ENCODE data around the gene ZNF469.

ZNF469 gene

DNA sequence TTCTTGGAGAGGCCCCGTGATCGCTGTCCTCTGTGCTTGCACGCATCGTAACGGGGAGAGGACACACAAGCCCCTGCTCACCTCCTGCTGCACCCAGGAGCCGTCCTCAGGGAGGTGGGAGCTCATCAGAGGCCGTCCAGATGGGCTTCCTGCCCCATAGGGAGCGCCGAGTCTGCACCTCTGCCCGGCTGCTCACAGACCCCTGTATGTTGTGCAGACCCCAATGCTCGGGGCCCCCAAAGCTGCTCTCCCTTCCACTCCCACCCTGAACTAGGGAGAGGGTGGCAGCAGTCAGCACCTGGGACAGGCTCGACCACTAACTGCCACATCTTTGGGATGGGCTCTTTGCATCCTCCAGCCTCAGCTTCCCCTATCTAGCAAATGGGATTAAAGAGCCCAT lies 4.4 kb upstream of the ZNF469 start:
- DNase-seq = no peak

DNA sequence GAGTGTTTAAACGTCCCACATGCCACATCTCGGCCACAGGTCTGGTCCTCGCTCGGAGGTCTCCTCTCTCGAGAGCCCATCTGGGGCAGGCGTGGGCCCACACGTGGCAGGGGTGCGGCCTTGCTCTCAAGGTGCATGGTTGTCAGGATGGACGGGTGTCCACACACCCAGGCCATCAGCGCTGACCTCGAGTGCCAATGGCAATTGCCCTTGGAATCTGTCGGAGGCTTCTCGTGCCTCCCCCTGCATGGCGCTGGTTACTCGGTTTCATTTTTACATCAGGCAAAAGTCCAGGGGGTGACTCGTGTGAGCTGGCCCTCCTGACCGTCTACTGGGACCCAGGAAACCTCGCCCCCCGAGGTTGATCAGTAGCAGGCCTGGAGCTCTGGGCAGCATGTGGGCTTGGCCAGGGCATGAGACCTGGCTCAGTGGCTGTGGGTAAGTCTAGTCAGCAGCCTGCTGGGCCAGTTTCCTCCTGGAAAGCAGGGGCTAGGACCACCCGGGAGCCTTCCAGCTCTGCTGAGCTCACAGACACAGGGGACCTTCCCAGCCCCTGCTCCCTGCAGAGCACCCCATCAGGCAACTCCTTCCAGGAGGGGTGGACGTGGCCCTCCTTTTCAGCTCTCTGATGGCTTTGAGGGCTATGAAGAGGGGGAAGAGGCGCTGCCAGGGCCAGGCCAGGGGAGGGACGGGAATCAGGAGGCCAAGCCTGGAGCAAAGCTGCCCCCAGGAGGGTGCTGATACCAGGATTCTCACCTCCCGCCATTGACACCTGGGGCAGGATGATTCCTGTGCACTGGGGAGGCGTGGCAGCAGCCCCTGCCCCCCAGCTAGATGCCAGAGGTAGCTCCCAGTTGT lies 3.7 kb upstream of the ZNF469 start:
- no peak for DNase-seq

DNA sequence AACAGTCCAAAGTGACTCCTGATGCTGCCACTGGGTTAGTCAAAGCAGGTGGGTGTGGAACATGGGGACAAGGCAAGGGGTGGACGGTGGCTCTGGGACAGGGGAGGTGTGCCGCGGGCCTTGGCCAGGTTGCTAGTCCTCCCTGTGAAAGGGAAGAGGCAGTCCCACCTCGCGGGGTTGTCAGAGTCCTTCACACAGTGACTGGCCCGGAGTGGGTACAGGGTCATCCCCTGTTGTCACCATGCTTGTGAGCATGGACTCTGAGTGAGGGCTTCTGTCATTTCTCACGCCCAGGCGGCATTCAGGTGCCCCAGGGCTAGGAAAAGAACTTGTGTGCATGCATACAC lies 3.1 kb upstream of the ZNF469 start:
- DNase-seq = no peak

DNA sequence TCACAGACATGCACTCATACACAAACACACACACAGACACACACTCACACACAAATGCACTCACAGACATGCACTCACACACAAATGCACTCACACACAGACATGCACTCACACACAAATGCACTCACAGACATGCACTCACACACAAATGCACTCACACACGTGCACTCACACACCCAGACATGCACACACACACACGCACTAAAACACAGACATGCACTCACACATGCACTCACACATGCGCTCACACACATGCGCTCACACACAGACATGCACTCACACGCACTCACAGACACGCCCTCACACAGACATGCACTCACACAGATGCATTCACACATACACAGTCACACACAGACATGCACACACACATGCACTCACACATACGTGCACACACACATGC lies 2.7 kb upstream of the ZNF469 start:
- no peak for DNase-seq

DNA sequence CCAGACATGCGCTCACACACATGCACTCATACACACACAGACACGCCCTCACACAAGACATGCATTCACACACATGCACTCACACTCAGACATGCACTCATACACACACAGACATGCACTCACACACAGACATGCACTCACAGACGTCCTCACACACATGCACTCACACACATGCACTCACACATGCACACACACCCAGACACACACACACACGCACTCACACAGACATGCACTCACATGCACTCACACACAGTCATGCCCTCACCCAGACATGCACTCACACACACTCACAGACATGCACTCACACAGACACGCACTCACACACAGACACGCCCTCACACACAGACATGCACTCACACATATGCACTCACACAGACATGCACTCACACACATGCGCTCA lies 2.1 kb upstream of the ZNF469 start:
- no peak for DNase-seq

DNA sequence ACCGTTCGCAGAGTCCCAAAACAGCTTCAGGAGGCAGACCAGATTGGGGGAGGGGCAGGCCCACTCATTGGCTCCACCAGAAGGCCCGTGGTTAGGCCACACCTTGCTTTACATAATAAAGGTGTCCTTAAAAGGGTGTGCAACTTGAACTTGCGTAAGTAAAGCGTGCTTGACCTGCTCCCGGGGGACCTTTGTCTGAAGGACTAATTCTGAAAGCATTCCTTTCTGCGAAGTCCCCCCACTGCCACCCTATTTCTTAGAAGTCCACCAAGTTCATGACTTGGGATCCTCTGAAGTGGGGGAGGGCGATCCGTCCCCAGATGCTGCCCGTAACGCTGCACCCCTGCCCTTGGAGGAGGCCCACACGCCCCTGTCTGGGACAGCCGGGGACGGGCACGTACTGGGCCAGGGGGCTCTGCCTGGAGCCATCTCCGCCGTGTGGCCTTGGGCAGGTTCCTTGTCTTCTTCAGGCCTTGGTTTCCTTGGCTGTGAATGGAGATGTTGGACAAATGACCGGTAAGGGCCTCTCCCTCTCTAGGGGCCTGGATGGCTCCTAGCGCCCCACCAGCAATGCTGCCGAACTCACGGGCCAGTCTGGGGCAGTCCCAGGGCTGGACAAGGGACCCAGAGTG lies 823 bp upstream of the ZNF469 start:
- no peak for DNase-seq

DNA sequence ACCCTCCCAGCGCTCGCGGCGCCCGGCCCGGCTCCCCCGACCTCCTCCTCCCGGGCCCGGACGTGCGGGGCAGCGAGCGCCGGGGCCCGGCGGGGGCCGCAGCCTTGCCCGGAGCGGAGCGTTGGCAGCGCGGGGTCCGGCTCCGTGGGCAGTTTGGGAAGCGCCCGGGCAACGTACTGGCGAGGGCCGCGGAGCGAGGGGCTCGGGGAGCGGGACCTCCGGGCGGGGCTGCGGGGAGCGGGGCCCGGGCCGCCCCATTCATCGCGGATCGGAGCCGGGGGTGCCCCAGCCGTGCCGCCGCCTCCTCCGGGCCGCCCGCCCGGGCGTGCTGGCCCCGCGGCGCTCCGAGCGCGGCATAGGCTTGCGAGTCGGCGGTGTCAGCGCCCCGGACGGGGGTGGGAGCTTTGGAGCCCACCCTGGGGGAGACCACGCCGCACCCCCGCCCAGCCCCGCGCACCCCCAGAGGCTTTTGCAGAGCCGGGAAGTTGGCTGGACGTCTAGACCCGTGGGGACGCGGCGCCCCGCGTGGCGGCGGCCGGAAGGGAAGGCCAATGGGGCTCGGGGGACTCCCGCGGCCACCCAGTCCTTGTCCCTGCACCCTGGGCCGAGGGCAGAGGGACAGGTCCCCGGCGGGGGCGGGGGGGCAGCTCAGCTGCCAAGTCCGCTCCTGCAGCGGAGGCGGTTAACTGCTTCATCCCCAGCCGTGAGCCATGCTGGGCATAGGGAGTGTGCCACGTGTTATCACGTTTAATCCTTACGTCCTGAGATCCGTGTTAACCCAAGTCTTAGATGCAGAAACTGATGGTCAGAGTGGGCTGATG lies 852 bp downstream of the ZNF469 start:
- peak; percentile 20 for DNase-seq

DNA sequence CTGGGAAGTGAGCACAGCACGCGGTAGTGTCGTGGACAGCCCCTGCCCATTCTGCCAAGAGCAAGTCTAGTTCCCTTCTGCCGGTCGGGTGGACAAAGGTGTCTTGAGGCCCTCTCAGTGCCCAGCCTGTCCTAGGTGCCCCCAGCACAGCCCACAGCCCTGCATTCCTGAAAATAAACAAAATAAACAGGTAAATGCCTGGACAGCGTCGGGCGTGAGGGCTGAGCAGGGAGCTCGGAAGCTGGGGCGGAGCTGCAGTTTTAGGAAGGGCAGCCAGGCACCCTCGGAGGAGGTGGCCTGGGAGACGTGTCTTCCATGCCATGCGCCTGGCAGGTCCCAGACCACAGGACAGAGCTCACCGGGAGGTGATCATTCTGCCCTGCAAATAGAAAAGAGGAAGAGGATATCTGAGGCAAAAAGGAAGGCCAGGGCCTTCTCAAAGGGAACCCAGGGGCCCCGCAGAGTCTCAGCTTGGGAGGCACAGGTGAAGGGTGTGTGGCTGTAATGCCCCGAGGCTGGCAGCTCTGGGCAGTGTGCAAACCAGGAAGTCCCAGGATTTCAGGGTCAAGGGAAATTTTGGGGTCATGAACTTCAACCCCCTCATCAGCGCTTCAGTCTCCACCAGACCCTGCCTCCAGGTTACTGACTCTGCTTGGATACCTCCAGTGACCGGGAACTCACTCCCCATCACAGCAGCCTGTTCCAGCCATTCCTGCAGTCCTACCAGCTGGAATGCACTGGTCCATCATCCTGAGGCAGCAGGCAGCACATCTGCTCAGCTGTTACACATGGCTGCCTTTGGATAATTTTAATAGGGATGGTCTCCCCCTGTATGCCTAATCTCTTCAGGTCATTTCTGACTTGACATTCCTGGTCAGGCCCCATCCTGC lies 1.7 kb downstream of the ZNF469 start:
- no peak for DNase-seq

DNA sequence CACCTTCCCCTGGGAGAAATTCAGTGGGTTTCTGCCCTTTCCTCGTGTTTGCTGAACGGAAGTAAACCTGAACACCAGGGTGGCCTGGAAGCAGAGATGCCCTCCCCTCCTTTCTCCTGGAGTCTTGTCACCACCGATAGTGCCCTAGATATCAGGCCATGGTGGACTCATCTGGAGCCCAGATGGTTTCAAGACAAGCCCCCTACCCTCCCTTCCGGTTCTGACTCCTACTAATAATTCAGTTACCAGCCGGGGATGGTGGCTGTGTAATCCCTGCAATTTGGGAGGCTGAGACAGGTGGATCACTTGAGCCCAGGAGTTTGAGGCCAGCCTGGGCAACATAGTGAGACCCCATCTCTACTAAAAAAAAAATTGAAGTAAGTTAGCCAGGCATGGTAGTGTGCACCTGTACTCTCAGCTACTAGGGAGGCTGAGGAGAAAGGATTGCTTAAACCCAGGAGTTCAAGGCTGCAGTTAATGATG lies 2.4 kb downstream of the ZNF469 start:
- DNase-seq = no peak

DNA sequence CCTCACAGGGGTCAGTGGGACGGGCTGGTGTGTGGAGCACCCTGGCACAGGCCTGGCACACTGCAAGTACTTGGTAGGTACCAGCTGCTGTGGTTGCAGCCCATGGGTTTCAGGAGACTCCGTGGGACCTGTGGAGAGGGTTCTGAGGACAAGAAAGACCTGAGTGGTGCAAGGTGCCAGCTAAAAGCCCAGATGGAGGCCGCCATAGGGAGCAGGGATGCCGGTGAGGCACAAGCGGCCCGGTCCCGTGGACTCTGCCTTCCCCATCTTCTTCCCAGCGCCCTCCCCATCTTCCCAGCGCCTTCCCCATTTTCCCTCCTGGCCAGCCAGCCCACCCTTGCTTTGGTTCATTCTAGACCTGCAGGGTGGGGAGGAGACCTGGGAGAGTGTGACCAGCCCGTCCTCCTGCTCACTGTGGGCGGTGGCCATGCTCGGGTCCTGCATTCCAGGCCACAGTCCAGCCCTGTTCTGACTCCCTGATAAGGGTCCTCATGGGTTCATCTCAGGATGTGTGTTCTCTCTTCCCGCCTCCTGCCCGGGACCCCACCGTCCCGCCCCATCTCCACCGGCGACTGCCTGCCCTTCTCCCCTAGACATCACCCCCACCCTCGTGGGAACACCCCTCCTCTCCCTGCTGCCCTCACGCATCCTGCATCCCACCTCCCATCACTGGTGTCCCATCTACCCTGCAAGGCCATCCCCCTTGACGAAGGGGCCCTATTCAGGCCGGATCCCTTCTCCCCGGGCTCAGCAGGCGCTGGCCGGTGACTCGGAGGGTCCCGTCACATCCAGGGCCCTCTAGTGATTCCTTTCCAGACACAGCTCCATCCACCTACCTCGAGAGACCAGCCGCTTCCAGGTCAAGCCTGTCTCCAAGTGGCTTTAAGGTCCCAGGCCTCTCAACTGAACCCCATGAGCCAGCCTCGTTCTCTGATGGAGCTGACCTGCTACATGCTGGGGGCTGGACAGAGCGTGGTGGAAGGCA lies 3.4 kb downstream of the ZNF469 start:
- DNase-seq = no peak

DNA sequence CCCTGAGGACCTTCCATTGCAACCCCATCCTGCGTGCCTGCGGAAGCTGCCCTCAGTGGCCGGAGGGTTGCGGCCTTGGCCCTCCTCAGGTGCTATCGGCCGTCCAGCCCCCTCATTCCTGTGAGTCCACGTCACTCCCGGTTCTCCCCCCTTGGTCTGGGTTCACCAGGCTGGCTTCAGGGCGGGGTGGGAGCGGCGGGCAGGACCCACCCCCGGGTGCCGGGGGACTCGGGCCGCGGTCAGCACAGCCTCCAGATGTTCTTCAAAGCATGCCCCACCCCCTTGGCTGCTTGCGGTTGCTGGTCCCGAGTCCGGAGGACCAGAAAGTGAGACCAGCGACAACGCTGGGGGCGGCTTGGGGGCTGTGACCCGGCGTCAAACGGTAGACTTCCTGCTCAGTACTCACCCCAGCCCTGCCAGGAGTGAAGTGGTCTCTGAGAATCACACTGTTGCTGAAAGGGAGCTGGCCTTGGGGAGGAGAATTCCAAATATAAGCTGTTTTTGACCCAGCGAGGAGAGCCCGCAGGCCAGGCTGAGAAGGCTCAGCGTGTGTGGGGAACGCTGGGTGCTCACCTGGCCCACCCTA lies 4.5 kb downstream of the ZNF469 start:
- DNase-seq = no peak

DNA sequence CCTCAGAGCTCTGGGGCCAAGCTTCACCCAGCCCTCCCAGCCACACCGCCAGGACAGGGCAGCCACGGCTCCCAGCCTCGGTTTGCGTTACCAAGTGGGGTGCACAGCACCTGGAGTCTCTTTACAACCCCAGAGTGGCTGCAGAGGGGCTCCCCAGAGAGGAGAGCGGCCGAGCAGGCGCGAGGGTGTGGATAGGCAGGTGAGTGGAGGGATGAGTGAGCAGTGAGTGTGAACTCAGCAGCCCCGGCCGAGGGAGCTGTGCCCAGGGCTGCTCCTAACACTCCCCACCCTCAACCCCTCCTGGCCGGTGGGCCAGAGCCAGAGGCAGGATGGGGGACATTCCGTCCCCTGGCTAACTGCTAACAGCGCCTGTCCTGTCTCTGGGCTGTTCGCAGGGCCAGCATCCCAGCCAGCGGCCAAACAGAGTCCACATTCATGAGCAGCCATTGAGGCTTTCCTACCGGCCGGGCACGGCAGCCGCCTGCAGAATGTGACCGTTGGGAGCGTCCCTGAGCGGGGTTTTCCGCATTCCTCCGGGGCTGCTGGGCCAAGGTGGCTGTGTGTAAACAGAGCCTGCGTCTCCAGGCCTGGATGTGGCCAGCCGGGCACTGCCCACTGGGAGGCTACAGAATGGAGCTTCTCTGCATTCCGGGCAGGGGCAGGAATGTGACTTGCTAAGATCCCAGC lies 5.3 kb downstream of the ZNF469 start:
- peak; percentile 67 for DNase-seq

DNA sequence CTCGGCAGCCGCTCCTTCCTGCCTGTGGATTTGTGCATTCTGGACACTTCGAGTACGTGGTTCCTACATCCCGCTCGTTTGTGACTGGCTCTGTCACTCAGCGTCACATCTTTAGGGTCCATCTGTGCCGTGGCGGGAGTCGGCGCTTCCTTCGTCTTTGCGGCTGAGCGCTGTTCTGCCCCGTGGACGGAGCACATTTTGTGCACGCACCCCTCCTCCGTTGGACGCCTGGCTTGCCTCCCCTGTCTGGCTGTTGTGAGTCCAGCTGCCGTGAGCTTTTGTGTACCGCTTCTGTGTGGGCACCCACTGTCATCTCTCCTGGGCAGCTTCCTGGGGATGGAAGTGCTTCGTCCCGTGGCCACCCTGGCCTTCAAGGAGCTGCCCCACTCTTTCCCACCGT lies 6.4 kb downstream of the ZNF469 start:
- DNase-seq = no peak

DNA sequence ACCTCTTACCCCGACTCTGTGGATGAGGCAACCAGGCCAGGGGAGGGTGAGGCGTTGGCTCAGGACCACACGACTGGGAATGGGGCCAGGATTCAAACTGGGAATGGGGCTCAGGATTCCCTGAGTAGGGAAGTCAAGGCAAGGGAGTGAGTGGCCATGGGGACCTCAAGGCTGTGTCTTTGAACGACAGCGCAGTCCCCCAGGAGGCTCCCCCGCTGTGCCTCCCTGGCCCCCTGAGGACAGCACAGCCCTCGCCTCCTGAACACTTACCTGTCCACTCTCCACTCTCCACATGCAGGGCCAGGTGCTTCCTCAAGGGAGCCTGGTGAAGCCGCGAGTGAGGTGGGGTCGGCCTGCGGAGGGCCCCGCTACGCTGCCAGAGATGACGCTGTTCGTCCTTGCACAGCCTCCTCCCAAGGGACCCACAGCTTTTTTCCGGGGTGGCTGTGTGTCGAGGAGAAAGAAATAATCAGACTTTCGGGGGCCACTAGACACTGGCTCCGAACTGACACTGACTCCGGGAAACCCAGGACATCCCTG lies 6.9 kb downstream of the ZNF469 start:
- DNase-seq = no peak

DNA sequence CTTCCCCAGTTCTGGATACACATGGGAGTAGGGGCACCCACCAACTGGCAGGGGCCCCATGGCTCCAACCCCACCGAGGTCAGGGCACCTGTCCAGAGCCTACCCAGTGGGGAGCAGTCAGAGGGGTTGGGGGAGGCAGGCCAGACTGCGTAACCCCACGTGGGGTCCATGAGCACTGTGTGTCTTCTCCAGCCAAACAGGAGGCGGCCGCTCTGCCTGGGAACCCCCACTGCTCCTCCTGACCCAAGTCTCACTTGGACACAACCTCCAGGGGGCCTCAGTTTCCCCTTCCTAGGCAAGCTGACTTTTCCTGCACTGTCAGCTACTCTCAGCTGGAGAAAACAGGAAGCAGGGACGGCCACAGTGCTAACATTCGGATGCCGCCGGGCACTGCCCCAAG lies 7.5 kb downstream of the ZNF469 start:
- no peak for DNase-seq

DNA sequence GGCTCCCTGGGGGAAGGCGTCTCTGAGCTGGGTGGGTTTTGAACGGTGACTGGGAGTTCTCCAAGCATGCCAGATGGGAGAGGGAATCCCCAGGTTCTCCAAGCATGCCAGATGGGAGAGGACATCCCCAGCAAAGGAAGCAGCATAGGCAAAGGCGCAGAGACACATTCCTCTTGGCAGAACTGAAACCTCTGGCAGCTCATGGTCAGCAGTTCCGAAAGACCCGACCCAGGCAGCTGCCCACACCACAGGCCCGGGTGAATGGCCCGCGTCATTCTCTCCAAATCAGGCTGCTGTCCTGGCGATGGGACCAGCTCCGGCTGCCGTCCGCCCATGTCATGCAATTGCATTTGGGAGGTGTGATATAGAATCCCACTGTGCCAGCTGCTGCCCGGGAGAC lies 8.0 kb downstream of the ZNF469 start:
- DNase-seq = no peak

DNA sequence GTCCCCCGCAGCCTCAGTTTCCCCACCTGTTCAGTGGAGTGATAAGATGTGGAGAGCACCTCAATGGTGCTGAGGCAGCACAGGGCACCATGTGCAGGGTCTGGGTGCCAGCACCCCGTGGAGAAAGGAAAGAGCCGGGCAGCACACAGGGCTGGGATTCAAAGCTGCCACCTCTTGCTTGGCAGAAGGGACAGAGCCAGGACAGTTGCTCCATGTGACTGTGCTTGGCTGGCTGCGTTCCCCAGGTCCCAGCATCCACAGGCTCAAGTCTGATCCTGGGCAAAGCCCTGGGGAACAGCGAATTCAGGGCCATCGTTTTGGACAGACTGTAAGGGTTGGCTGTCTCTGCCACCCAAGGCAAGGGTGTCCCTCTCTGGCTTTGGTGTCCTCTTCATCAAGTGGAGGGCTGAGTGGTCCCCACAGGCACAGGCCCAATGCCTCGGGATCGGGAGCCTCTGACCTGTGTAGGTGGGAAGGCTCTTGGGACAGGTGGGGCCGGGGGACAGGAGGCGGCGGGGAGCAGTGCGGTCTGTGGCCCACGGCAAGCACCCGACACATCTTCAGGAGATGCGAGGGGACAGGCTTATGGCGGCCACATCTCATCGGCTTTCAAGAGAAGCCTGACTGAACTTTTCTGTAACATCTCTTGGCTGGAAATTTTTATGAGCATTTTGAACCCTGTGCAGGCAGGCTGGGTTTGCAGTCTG lies 8.5 kb downstream of the ZNF469 start:
- DNase-seq = no peak

DNA sequence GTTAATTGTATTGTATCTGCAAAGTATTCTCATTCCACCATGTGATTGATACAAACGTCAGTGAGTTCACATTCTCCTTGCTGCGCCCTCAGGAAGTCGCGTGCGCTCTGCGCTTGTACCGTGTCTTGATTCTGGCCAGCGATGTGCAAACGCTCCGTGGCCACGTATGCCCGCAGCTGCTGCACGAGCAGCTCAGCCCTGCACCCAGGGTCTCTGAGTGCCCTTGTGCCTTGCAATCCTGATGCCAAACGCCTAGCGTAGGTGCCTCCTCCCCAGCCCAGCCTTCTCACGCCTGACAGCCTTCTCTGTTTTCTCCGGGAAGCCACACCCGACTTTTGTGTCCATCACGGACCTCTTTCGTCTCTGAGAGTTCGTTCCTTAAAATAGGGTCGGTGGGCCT lies 9.4 kb downstream of the ZNF469 start:
- DNase-seq = no peak

DNA sequence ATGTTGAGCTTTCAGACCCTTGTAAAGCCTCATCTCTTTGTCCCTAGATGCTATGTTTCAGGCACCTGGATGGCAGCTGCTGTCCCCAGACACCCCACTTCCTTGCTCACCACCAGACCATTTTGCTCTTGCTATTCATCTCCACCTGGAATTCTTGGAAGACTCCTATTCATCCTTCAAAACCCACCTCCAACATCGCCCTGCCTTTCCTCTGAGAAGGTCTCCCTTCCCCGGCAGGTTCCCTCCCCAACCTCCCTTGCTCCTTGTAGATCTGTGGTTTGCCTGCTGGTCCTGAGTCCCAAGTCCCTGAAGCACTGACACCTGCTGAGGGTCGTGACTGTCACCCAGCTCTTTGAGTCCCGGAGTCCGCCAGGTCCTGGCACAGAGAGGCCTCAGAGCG lies 9.9 kb downstream of the ZNF469 start:
- no peak for DNase-seq
